ENCODE measurements around the gene GPM6B.

Gene GPM6B

DNA sequence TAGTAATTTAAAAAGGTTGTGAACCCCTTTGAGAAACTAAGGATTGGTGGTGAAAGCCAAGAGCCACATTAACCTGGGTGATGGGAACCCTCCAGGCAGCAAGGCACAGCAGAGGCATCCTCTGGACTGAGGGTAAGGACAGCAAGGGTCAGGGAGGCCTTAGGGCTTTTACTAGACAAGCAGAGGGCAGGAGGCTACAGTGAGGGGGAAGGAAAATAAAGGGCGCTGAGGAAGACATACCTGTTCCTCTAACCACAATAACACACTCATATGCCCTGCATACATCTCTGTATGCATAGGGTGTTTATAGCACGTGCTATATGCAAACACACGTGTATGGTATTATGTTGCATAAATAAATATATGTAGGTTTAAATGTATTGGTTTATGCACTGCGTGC is 18.7 kb downstream of the GPM6B start:
- Histone ChIP-seq H4K8ac (ENCODE audit: low read depth, low read length) (no peak overlapping the region), H3K9me3 (replicated peaks in 1 of 2; ENCODE audit: control insufficient read depth in 2 of 2, insufficient read depth in 1 of 2, low read depth in 1 of 2, low read length in 2 of 2) (no peaks in the 10 kb centered on the region), H3K27me3 (ENCODE audit: control insufficient read depth in 3 of 3, insufficient read depth in 3 of 3, low read depth in 1 of 3, low read length in 3 of 3) (no peaks in the 10 kb centered on the region), H2BK5ac (ENCODE audit: low read length) (no peak overlapping the region), H3K4me3 (ENCODE audit: low read length in 2 of 2) (no peak overlapping the region), H2BK15ac (ENCODE audit: low read length) (no peak overlapping the region), H2BK12ac (ENCODE audit: low read length) (no peak overlapping the region), H3K27ac (replicated peaks; ENCODE audit: low read length) (no peak overlapping the region), H3K4me2 (ENCODE audit: insufficient read depth, low read length, poor library complexity, severe bottlenecking) (no peak overlapping the region), H3K9ac (ENCODE audit: low read depth, low read length, poor library complexity) (no peak overlapping the region), H3K14ac (ENCODE audit: low read length) (no peak overlapping the region), H4K91ac (ENCODE audit: low read depth, low read length, poor library complexity) (no peak overlapping the region), H2BK120ac (ENCODE audit: low read depth, low read length) (no peak overlapping the region), H3K23ac (ENCODE audit: low read depth, low read length, poor library complexity) (no peak overlapping the region), H2AFZ (ENCODE audit: low read length) (no peak overlapping the region), H3K18ac (ENCODE audit: low read length) (no peak overlapping the region), H3K4me1 (ENCODE audit: control insufficient read depth in 2 of 2, insufficient read depth in 1 of 2, low read depth in 1 of 2, low read length in 2 of 2) (peaks cover 0 to 3% of the 10 kb centered on the region in 2 donors), H3K36me3 (replicated peaks in 1 of 2; ENCODE audit: control insufficient read depth in 2 of 2, insufficient read depth in 2 of 2, low read length in 2 of 2) (peaks cover 0 to 25% of the 10 kb centered on the region in 2 donors), H3K79me1 (ENCODE audit: low read depth, low read length) (no peaks in the 10 kb centered on the region), H2AK5ac (ENCODE audit: low read depth, low read length) (no peak overlapping the region), H3K4ac (ENCODE audit: low read length) (no peak overlapping the region)
- no CpG with 5 or more reads among the region's 4 CpGs for WGBS, 2 donors (ENCODE audit: extremely low coverage in 2 of 2, insufficient read length in 2 of 2, insufficient replicate concordance in 1 of 2)
- no peak for DNase-seq (ENCODE audit: low spot score)

DNA sequence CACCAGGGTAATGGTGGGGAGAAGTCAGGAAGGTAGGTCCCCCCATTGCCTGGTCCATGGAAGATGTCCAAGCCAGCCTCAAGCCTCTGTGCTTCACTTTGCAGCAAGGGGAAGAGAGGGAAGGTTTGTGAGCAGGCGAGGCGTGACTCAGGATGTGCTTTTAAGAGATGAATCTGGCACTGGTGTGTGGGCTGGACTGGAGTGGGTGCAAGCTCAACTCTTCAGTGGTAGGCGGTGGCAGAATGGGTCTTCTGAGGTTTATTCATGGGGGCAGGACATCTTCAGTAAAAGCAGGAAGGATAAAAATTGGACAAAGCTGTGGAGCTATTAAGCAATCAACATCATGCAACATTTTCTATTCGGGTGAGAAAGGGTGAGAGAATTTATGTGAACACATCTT is 19.4 kb downstream of the GPM6B start:
- Histone ChIP-seq H2AFZ (ENCODE audit: low read length) (no peak overlapping the region), H3K9me3 (replicated peaks in 1 of 2; ENCODE audit: control insufficient read depth in 2 of 2, insufficient read depth in 1 of 2, low read depth in 1 of 2, low read length in 2 of 2) (no peaks in the 10 kb centered on the region), H2BK5ac (ENCODE audit: low read length) (no peak overlapping the region), H3K27ac (replicated peaks; ENCODE audit: low read length) (no peak overlapping the region), H3K4ac (ENCODE audit: low read length) (no peak overlapping the region), H3K79me1 (ENCODE audit: low read depth, low read length) (no peaks in the 10 kb centered on the region), H2AK5ac (ENCODE audit: low read depth, low read length) (no peak overlapping the region), H3K36me3 (replicated peaks in 1 of 2; ENCODE audit: control insufficient read depth in 2 of 2, insufficient read depth in 2 of 2, low read length in 2 of 2) (peaks cover 0 to 25% of the 10 kb centered on the region in 2 donors), H3K23ac (ENCODE audit: low read depth, low read length, poor library complexity) (no peak overlapping the region), H3K4me2 (ENCODE audit: insufficient read depth, low read length, poor library complexity, severe bottlenecking) (no peak overlapping the region), H3K9ac (ENCODE audit: low read depth, low read length, poor library complexity) (no peak overlapping the region), H3K4me1 (ENCODE audit: control insufficient read depth in 2 of 2, insufficient read depth in 1 of 2, low read depth in 1 of 2, low read length in 2 of 2) (peaks cover 0 to 1% of the 10 kb centered on the region in 2 donors), H4K8ac (ENCODE audit: low read depth, low read length) (no peak overlapping the region), H3K4me3 (ENCODE audit: low read length in 2 of 2) (no peak overlapping the region), H2BK120ac (ENCODE audit: low read depth, low read length) (no peak overlapping the region), H3K27me3 (ENCODE audit: control insufficient read depth in 3 of 3, insufficient read depth in 3 of 3, low read depth in 1 of 3, low read length in 3 of 3) (no peaks in the 10 kb centered on the region), H3K18ac (ENCODE audit: low read length) (no peak overlapping the region), H4K91ac (ENCODE audit: low read depth, low read length, poor library complexity) (no peak overlapping the region), H2BK12ac (ENCODE audit: low read length) (no peak overlapping the region), H2BK15ac (ENCODE audit: low read length) (no peak overlapping the region), H3K14ac (ENCODE audit: low read length) (no peak overlapping the region)
- WGBS, 2 donors (ENCODE audit: extremely low coverage in 2 of 2, insufficient read length in 2 of 2, insufficient replicate concordance in 1 of 2) = no CpG with 5 or more reads among the region's 4 CpGs
- no peak for DNase-seq (ENCODE audit: low spot score)

DNA sequence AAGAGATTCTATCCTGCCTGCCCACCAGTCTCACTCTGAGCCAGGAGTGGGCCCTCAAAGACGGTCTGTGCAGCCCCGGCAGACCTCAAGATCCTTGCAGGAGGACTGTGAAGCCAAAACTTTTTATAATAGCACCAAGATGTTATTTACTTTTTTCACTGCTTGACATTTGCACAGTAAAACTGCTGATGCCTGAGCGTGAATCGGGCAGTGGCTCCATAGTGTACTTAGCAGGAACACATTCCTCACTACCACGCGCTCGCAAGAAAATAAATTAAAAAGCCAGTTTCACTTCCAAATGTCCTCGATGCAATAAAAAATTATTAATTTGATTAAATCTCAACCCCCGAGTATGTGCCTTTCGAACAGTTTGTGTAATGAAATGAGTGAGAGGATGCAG is 22.5 kb downstream of the GPM6B start:
- H3K4me2 ChIP-seq (ENCODE audit: insufficient read depth, low read length, poor library complexity, severe bottlenecking) = no peak overlapping the region
- no CpG with 5 or more reads among the region's 10 CpGs for WGBS, 2 donors (ENCODE audit: extremely low coverage in 2 of 2, insufficient read length in 2 of 2, insufficient replicate concordance in 1 of 2)
- H2BK12ac ChIP-seq (ENCODE audit: low read length) = no peak overlapping the region
- H3K18ac ChIP-seq (ENCODE audit: low read length) = no peak overlapping the region
- no peak overlapping the region for H3K14ac ChIP-seq (ENCODE audit: low read length)
- no peak overlapping the region for H3K4me3 ChIP-seq (ENCODE audit: low read length in 2 of 2)
- no peak overlapping the region for H4K8ac ChIP-seq (ENCODE audit: low read depth, low read length)
- no peak overlapping the region for H3K23ac ChIP-seq (ENCODE audit: low read depth, low read length, poor library complexity)
- H3K36me3 ChIP-seq (replicated peaks in 1 of 2; ENCODE audit: control insufficient read depth in 2 of 2, insufficient read depth in 2 of 2, low read length in 2 of 2) = peaks cover 0 to 23% of the 10 kb centered on the region in 2 donors
- peaks cover 3 to 13% of the 10 kb centered on the region in 2 donors for H3K4me1 ChIP-seq (ENCODE audit: control insufficient read depth in 2 of 2, insufficient read depth in 1 of 2, low read depth in 1 of 2, low read length in 2 of 2)
- no peak overlapping the region for H2BK120ac ChIP-seq (ENCODE audit: low read depth, low read length)
- no peak overlapping the region for H4K91ac ChIP-seq (ENCODE audit: low read depth, low read length, poor library complexity)
- H2AK5ac ChIP-seq (ENCODE audit: low read depth, low read length) = no peak overlapping the region
- H2AFZ ChIP-seq (ENCODE audit: low read length) = no peak overlapping the region
- H2BK15ac ChIP-seq (ENCODE audit: low read length) = no peak overlapping the region
- H3K4ac ChIP-seq (ENCODE audit: low read length) = no peak overlapping the region
- no peaks in the 10 kb centered on the region for H3K9me3 ChIP-seq (replicated peaks in 1 of 2; ENCODE audit: control insufficient read depth in 2 of 2, insufficient read depth in 1 of 2, low read depth in 1 of 2, low read length in 2 of 2)
- DNase-seq (ENCODE audit: low spot score) = no peak
- no peaks in the 10 kb centered on the region for H3K79me1 ChIP-seq (ENCODE audit: low read depth, low read length)
- no peak overlapping the region for H3K27ac ChIP-seq (replicated peaks; ENCODE audit: low read length)
- no peak overlapping the region for H2BK5ac ChIP-seq (ENCODE audit: low read length)
- H3K9ac ChIP-seq (ENCODE audit: low read depth, low read length, poor library complexity) = no peak overlapping the region
- no peaks in the 10 kb centered on the region for H3K27me3 ChIP-seq (ENCODE audit: control insufficient read depth in 3 of 3, insufficient read depth in 3 of 3, low read depth in 1 of 3, low read length in 3 of 3)

DNA sequence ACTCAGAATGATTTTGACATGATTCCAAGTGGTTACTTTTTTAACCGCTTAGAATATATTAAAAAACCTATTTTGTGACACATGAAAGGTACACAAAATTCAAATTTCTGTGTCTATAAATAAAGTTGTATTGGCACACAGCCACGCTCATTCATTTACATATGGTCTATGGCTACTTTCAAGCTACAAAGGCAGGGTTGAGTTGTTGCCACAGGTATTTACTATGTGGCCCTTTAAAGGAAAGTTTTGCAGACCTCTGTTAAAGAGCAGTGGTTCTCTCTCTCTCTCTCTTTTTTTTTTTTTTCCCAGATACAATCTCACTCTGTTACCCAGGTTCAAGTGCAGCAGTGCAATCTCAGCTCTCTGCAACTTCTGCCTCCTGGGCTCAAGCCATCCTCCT is 23.0 kb downstream of the GPM6B start:
- Histone ChIP-seq H3K27ac (replicated peaks; ENCODE audit: low read length) (no peak overlapping the region), H3K4me2 (ENCODE audit: insufficient read depth, low read length, poor library complexity, severe bottlenecking) (no peak overlapping the region), H3K27me3 (ENCODE audit: control insufficient read depth in 3 of 3, insufficient read depth in 3 of 3, low read depth in 1 of 3, low read length in 3 of 3) (no peaks in the 10 kb centered on the region), H3K4me1 (ENCODE audit: control insufficient read depth in 2 of 2, insufficient read depth in 1 of 2, low read depth in 1 of 2, low read length in 2 of 2) (peaks cover 3 to 13% of the 10 kb centered on the region in 2 donors), H4K8ac (ENCODE audit: low read depth, low read length) (no peak overlapping the region), H2AFZ (ENCODE audit: low read length) (no peak overlapping the region), H3K14ac (ENCODE audit: low read length) (no peak overlapping the region), H3K9me3 (replicated peaks in 1 of 2; ENCODE audit: control insufficient read depth in 2 of 2, insufficient read depth in 1 of 2, low read depth in 1 of 2, low read length in 2 of 2) (no peaks in the 10 kb centered on the region), H3K23ac (ENCODE audit: low read depth, low read length, poor library complexity) (no peak overlapping the region), H2BK12ac (ENCODE audit: low read length) (no peak overlapping the region), H3K9ac (ENCODE audit: low read depth, low read length, poor library complexity) (no peak overlapping the region), H2BK5ac (ENCODE audit: low read length) (no peak overlapping the region), H4K91ac (ENCODE audit: low read depth, low read length, poor library complexity) (no peak overlapping the region), H3K18ac (ENCODE audit: low read length) (no peak overlapping the region), H2BK120ac (ENCODE audit: low read depth, low read length) (no peak overlapping the region), H2BK15ac (ENCODE audit: low read length) (no peak overlapping the region), H3K36me3 (replicated peaks in 1 of 2; ENCODE audit: control insufficient read depth in 2 of 2, insufficient read depth in 2 of 2, low read length in 2 of 2) (peaks cover 0 to 22% of the 10 kb centered on the region in 2 donors), H3K4me3 (ENCODE audit: low read length in 2 of 2) (no peak overlapping the region), H3K4ac (ENCODE audit: low read length) (no peak overlapping the region), H3K79me1 (ENCODE audit: low read depth, low read length) (no peaks in the 10 kb centered on the region), H2AK5ac (ENCODE audit: low read depth, low read length) (no peak overlapping the region)
- no CpG with 5 or more reads among the region's 2 CpGs for WGBS, 2 donors (ENCODE audit: extremely low coverage in 2 of 2, insufficient read length in 2 of 2, insufficient replicate concordance in 1 of 2)
- no peak for DNase-seq (ENCODE audit: low spot score)

Measured in neuronal stem cell (in vitro differentiated cells).